Heart left ventricle (tissue), 13 donors: Measurements from ENCODE around the gene KIAA1958.
A peak's percentile ranks its signal among the peaks of the same experiment; 100 is the strongest.

Experiments
- POLR2A ChIP-seq, 2 donors: fragments of 450-650 bp; IDR thresholded peaks; one replicate each; pipeline ENCODE4 v1.6.1; 2017; ENCODE audit warnings: antibody characterized with exemption in 2 of 2, mild to moderate bottlenecking in 2 of 2, moderate library complexity in 2 of 2
- TF ChIP-seq, protein P1 (sequence below), 12 donors: fragments of 200-600 bp; sonication (generic) in 4 of 12; IDR thresholded peaks; one replicate each; pipeline versions ENCODE4 v1.5.0 to v1.8.0; 2018 to 2022; ENCODE audit warnings: antibody characterized with exemption in 12 of 12, mild to moderate bottlenecking in 5 of 12
- donor health status: ischemic (EF 13 %, LVEDD 7.1; RV severe dilation, severe dysfunction).
- donor health status: DM: no; HTN: yes; CAD: no.
- donor health status: DM: no; HTN: no; CAD: no.
- donor health status: ischemic (EF 25% LVEDD 6.9; RV normal size, moderate dysfunction).
- donor health status: ischemic (EF 25% LVEDD 5.7; RV mildly dilated, moderate dysfunction).
- donor health status: ischemic (EF 35%, LVEDD 5.7; RV mildly dilated, moderate dysfunction).
- donor health status: nonischemic (EF 11% LVEDD 7.7; RV severe dilation, severe dysfunction).
- donor health status: DM: yes; HTN: yes; CAD: no.
- donor health status: PGD.
- donor health status: ischemic (EF 29% LVEDD 5.4; RV normal size, mild dysfunction).
- donor health status: nonischemic (EF 23%, LVEDD 6.1; RV moderate dilation, normal function).

GRCh38 chr9:112443636-112444035 lies 43.0 kb upstream of the KIAA1958 start:
- TF ChIP-seq, protein P1, sequence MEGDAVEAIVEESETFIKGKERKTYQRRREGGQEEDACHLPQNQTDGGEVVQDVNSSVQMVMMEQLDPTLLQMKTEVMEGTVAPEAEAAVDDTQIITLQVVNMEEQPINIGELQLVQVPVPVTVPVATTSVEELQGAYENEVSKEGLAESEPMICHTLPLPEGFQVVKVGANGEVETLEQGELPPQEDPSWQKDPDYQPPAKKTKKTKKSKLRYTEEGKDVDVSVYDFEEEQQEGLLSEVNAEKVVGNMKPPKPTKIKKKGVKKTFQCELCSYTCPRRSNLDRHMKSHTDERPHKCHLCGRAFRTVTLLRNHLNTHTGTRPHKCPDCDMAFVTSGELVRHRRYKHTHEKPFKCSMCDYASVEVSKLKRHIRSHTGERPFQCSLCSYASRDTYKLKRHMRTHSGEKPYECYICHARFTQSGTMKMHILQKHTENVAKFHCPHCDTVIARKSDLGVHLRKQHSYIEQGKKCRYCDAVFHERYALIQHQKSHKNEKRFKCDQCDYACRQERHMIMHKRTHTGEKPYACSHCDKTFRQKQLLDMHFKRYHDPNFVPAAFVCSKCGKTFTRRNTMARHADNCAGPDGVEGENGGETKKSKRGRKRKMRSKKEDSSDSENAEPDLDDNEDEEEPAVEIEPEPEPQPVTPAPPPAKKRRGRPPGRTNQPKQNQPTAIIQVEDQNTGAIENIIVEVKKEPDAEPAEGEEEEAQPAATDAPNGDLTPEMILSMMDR (IDR thresholded peaks at IDR 0.05) = peak in 1 of 12 donors; percentile 1
- TF ChIP-seq POLR2A (IDR thresholded peaks at IDR 0.05) = no peak
